NOMO-1 treated with DMSO at 0.1 percent for 48 hours (cell line): ENCODE measurements around the gene IFT52.

Experiments used
- DNase-seq: peaks from one replicate; lab custom pipeline; 2025; ENCODE audit not compliant: unreplicated experiment; lab: John Stamatoyannopoulos, UW

Gene IFT52

DNA sequence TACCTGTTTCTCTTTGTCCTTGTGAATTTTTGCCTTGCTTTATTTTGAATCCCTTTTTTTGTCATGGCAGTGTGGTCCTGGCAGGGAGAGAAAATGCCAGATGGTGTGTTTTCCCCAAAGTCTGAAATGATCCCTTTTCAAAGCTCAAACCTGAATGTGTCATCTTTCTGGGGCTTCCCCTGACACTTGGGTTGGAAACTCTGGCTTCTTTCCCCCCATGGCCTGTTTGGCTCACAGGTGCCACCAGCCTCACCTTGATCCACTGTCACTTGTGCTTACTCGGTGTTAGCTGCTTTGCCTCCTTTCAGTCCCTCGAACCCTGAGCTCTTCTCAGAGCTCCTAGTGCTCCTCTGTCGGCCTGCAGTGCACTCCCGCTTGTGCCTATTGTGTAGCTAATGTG is 98.4 kb downstream of the IFT52 start:
- no peak for DNase-seq

- no peak for DNase-seq
Observed at GRCh38 chr20:43690943-43691598, 100.3 kb downstream of the IFT52 start.

DNA sequence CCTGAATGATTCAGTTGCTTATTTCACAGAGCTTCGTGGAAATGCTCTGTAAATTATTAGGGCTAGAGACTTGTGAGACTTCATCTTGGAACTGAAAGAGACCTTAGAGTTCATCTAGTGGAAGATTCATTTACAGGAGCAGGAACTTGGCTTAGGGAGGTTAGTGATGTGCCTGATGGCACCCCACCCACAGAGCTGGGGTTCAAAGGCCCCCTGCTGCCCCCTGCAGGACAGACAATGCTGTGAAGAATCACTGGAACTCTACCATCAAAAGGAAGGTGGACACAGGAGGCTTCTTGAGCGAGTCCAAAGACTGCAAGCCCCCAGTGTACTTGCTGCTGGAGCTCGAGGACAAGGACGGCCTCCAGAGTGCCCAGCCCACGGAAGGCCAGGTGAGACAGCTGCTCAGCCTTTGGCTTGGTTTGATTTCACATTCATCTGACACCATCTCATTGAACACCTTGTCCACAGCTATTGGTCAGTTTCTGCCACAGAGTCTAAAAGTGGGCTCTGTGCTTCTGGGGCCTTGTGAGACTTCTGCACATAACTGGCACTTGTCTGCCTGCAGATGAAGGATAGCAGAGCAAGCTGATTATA is 101.3 kb downstream of the IFT52 start:
- peak; percentile 38 for DNase-seq

GRCh38 chr20:43694763-43695162 is 104.0 kb downstream of the IFT52 start:
- DNase-seq: no peak

GRCh38 chr20:43695571-43695970 is 104.8 kb downstream of the IFT52 start:
- no peak for DNase-seq
